GM20000 (cell line): ENCODE data around the gene B9D1.

ENCODE experiments used
- DNase-seq: peaks from one replicate; pipeline ENCODE4 v3.0.0; 2012; ENCODE audit warnings: low spot score
- CTCF ChIP-seq: IDR thresholded peaks from 2 replicates; pipeline ENCODE4 v1.5.1; 2012; ENCODE audit warnings: mild to moderate bottlenecking, control low read depth; ENCODE audit errors: extremely low read depth, missing control alignments

Gene B9D1

GRCh38 chr17:19377602-19378415 lies 15.3 kb upstream of the B9D1 start:
- no peak for TF ChIP-seq CTCF
- peak; percentile 100 for DNase-seq

DNA sequence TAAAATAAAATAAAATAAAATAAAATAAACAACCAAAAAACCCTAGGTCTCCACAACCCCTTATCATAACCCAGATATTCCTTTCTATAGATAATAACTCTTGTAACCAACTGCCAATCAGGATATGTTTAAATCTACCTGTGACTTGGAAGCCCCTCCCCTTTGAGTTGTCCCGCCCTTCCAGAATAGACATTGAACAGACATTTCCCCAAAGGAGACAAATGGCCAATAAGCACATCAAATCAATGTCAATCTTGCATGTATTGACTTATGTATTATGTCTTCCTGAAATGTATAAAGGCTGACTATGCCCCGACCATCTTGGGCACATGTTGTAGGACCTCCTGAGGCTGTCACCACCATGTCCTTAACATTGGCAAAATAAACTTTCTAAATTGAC lies 14.3 kb upstream of the B9D1 start:
- no peak for DNase-seq

GRCh38 chr17:19375732-19376131 lies 13.2 kb upstream of the B9D1 start:
- DNase-seq, result no peak
- TF ChIP-seq CTCF, result no peak

More for the DNA sequence above, 14.3 kb upstream of the B9D1 start:
- no peak for TF ChIP-seq CTCF

DNA sequence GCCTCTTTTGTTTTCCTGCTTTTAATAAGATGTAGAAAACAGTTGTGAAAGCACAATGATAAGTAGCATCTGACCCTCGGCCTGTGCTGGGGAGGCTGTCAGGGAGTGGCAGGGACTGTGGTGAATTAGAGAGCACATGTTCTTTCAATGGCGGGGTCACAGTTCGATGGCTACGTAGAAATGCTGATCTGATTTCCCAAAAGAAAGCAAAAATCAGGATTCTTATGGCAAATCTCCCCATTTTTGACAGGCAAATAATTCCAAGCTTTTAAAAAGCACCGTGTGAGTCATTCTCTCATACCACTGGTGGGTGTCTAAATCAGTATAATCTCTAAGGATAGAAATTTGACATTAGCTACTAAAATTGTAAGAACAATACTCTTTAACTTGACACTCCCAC lies 11.6 kb upstream of the B9D1 start:
- no peak for TF ChIP-seq CTCF
- DNase-seq, result no peak

DNA sequence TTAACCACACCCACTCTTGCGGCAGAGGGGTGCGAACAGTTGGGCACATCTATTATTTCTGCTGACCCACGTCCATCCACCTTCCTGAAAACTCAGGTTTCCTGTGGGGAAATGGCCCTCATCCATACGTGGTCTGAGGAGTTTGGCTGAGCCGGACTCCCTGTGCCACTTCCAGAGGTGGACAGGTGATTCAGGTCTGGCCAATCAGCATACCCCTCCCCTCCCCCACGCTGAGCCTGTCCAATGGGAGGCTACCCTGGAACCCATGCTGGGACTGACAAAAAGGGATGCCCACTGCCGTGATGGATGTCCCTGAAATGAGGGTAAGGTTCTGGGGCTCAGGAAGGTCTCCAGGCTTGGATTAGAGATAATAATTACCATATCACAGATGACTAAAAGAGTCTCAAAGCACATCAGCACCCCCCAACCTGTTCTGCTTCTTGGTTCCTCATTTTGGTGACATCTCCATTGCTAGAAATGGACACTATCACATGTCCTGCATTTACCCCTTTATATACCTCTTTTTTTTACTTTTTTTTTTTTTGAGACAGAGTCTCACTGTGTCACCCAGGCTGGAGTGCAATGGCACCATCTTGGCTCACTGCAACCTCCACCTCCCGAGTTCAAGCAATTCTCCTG lies 10.5 kb upstream of the B9D1 start:
- DNase-seq, result no peak
- TF ChIP-seq CTCF, result no peak

DNA sequence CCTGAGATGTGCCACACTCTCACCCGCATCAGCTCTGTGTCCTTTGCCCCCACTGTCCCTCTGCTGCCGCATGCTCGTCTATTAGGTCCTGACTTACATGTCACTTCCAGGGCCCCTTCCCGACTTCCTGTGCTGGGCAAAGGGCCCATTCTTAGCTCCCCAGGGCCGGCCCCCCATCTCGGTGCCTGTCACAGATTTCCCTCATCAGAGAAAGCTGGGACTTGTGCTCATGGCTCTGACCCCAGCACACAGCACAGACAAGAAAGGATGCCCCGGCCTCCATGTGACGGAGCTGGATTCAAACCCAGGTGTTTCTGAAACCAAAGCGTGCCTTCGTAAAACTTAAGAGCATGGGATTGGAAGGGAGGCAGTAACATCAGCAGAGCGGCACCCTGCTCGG lies 9.9 kb upstream of the B9D1 start:
- no peak for DNase-seq
- TF ChIP-seq CTCF, result no peak

DNA sequence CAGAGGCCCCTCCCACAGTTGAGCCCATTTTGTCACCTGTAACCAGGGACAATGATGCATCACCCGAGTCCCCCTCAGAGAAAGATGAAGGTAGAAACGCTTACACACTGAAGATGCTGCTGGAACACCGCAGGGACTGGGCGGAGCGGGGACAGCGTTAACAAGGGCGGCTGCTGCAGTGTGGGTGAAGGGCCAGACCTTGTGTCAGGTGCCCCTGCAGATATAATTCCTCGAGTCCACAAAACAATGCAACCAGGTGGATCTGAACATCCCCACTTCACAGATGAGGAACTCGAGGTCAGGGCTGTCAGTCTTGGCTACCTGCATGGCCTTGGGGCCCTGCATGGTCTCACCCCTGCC lies 9.5 kb upstream of the B9D1 start:
- no peak for TF ChIP-seq CTCF
- DNase-seq, result no peak
